GM06990 (cell line): ENCODE results near the gene SUSD4.

ENCODE experiments used
- DNase-seq: peaks from one replicate; pipeline ENCODE4 v3.0.0-alpha.2; 2011; ENCODE audit not compliant: insufficient read length; ENCODE audit errors: extremely low read depth
- H3K27me3 ChIP-seq: replicated peaks from 2 replicates; pipeline ENCODE4 v1.6.0; 2011; ENCODE audit warnings: low read length; ENCODE audit not compliant: control insufficient read depth, insufficient read depth
- H3K36me3 ChIP-seq: 2 replicates; pipeline ENCODE4 v1.5.1; 2011; ENCODE audit warnings: low read length; ENCODE audit not compliant: control insufficient read depth, insufficient read depth
- H3K4me3 ChIP-seq: replicated peaks from 2 replicates; pipeline ENCODE4 v1.5.1; 2011; ENCODE audit warnings: low read depth, mild to moderate bottlenecking, control low read depth, low read length
- TF ChIP-seq, protein P1 (sequence below): IDR thresholded peaks from 2 replicates; pipeline ENCODE4 v1.5.1; 2011; ENCODE audit warnings: low read length, control low read depth, mild to moderate bottlenecking, inconsistent platforms; ENCODE audit not compliant: insufficient read depth, poor library complexity, severe bottlenecking

SUSD4 gene

DNA sequence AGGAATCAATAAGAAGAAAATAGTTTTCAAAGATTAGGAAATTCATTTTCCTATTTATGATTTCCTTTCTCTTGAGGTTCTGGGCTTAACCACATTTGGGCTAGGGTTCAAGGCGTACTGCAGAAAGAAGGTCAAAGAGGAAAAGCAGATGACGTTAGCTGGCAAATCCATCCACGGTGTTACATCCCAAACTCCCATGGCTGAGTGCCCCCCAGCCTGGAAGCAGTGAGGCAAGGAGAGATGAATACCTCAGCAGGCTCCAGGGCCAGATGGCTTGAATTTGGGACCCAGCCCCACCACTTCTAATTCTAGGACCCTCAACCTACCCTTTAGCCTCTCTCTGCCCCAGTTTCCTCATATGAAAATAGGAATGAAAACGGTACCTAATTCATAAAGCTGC is 17.7 kb downstream of the SUSD4 start:
- Histone ChIP-seq H3K4me3 (no peak overlapping the region), H3K36me3 (no peaks in the 10 kb centered on the region), H3K27me3 (no peaks in the 10 kb centered on the region; the same call in 1 of the 2 replicates)
- TF ChIP-seq, protein P1, sequence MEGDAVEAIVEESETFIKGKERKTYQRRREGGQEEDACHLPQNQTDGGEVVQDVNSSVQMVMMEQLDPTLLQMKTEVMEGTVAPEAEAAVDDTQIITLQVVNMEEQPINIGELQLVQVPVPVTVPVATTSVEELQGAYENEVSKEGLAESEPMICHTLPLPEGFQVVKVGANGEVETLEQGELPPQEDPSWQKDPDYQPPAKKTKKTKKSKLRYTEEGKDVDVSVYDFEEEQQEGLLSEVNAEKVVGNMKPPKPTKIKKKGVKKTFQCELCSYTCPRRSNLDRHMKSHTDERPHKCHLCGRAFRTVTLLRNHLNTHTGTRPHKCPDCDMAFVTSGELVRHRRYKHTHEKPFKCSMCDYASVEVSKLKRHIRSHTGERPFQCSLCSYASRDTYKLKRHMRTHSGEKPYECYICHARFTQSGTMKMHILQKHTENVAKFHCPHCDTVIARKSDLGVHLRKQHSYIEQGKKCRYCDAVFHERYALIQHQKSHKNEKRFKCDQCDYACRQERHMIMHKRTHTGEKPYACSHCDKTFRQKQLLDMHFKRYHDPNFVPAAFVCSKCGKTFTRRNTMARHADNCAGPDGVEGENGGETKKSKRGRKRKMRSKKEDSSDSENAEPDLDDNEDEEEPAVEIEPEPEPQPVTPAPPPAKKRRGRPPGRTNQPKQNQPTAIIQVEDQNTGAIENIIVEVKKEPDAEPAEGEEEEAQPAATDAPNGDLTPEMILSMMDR, result no peak
- no peak for DNase-seq

DNA sequence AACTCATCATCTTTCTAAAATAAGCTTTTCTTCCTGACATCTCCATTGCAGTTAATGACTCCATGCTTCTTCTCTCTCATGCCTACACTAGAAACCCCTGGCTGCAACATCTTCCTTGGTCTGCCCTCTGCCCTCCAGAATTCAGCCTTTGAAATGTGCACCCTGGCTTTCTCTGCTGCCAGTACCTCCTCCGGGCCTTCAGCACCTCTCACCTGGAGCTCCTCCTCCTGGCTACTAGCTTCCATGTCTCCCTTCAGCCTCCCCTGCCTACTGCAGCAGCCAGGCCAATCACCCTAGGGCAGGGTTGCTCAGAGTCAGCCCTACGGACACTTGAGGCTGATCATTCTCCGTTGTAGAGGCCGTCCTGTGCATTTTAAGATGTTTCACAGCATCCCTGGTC is 18.3 kb downstream of the SUSD4 start:
- no peak overlapping the region for H3K4me3 ChIP-seq
- H3K27me3 ChIP-seq, result no peaks in the 10 kb centered on the region; the same call in 1 of the 2 replicates
- TF ChIP-seq, protein P1, result no peak
- no peak for DNase-seq
- H3K36me3 ChIP-seq, result no peaks in the 10 kb centered on the region

DNA sequence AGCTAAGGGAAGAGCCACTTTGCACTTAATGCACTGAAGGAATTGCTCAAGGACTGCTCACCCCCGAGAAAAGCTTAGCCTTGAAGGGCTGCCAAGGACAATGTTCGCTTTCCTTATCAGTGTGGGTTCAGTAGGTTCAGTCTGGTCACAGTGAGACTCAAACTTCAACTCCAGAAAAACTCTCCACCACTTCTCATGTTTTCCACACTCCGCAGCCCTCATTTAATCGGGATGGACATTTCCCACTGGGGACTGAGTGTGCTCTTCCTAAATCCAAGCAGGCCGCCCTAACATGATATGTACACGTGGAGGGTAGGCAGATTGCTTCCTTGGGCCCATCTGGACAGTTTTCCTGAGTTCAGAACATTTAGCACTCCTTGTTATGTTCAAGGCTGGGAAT is 19.5 kb downstream of the SUSD4 start:
- Histone ChIP-seq H3K27me3 (no peaks in the 10 kb centered on the region), H3K4me3 (no peak overlapping the region), H3K36me3 (no peaks in the 10 kb centered on the region)
- TF ChIP-seq, protein P1, result no peak
- no peak for DNase-seq

DNA sequence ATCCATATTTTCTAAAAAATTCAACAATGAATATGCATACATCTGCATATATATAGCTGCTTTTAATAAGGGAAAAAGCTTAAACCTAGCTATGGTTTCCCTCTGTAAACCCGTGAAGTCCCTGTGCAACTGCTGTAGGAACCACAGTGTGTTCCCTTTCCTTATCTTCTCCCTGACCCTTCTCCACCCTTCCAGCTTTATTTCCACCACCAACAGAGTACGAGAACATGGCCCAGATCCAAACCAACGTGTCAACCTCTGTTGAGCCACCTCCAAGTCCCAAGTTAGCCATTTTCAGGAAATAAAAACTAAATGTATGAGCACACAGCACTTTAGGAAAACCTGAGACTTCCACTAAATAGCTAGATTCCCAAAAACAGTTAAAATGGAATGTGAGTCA is 20.3 kb downstream of the SUSD4 start:
- H3K27me3 ChIP-seq, result no peaks in the 10 kb centered on the region
- H3K4me3 ChIP-seq, result no peak overlapping the region
- TF ChIP-seq, protein P1, result no peak
- no peaks in the 10 kb centered on the region for H3K36me3 ChIP-seq
- no peak for DNase-seq

DNA sequence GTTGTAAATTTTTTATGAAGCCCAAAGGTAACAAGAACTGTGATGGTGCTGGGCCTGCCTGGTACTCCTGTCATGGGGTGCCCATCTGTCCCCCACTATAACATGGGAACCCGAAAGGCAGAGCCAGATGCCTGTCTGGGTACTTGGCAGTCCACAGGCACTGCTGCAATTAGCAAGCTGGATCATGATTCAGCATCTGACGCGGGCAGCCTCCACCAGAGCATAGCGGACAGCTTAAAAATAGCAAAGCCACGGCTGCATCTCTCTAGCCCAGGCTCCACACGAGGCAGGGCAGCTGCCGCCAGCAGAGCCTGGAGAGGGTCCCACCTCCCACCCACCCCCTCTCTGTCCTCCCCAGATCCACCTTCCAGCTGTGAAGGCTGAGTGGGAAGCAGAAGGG is 22.9 kb downstream of the SUSD4 start:
- TF ChIP-seq, protein P1, result no peak
- DNase-seq, result no peak
- H3K27me3 ChIP-seq, result no peaks in the 10 kb centered on the region; the same call in 1 of the 2 replicates

DNA sequence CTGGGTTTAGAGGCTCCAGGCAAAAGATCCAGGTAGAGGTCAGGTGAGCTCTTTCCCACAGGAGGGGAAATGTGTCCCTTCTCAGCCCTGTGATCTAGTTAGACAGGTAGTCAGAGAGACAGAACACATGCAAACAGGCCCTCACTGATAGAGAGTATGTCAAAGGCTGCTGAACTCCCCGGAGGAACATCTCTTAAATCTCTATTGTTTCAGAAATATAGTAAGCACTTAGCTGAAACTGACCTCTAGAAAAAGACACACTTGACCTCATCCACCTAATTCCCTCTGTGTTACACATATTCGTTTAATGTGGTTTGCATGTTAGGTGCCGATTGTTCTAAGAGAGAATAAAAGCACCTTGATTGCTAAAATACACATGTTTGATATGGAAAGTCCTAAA is 23.3 kb downstream of the SUSD4 start:
- TF ChIP-seq, protein P1, result no peak
- no peak for DNase-seq
- H3K4me3 ChIP-seq, result no peak overlapping the region
- H3K36me3 ChIP-seq, result no peaks in the 10 kb centered on the region
- H3K27me3 ChIP-seq, result no peaks in the 10 kb centered on the region; the same call in 1 of the 2 replicates

More for the DNA sequence above, 22.9 kb downstream of the SUSD4 start:
- Histone ChIP-seq H3K4me3 (no peak overlapping the region), H3K36me3 (no peaks in the 10 kb centered on the region)
